ENCODE results near the gene ARHGEF10L.

ARHGEF10L gene

DNA sequence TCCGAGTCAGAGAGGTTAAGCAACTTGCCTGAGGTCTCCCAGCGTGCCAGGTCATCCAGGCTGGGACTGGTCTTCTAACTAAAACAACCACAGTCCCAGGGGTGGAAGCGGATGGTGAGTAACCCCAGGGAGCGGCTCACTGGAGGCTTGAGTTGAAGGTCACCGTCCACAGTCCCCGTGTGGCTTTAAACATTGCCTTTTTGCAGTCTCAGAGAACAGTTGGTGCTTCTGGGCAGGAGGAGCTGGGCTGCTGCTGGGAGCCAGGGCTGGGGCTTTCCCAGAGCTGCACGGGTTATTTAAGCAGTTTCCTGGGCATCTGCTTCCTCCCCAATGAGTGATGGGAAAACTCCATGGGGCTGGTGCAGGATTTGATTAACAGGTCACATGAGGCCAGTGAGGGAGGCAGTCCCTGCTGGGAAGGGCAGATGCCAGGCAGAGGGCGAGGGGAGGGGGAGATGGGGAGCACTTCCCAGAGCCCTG is 12.3 kb downstream of the ARHGEF10L start:
- DNase-seq: no peak

DNA sequence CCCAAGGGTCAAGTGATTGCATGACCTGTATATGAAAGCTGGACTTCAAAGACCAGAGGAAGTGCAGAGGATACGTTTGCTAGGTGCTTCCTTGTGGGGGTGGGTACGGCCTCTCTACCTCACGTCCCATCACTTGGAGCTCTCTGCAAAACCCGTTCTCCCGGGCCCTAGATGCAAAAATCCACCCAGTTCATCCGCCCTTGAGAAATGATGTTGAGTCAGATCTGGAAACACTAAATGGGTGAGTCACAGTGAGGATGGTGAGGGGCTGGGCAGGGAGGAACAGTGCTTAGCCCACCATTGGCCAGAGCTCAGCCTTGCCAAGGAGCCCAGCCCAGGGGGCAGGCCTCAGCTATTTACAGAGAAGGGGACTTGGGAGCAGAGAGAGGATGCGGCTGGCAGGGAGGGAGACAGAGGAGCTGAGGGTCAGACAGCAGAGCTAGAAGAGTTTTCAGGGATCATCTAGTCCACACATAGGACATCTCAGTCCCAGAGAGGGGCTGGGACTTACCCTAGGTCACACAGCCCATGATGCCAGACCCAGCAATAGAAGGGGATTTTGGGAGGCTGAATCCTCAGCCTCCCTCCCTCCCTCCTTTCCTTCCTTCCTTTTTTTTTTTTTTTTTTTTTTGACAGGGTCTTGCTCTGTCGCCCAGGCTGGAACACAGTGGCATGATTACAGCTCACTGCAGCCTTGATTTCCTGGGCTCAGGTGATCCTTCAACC is 14.6 kb downstream of the ARHGEF10L start:
- DNase-seq: no peak

DNA sequence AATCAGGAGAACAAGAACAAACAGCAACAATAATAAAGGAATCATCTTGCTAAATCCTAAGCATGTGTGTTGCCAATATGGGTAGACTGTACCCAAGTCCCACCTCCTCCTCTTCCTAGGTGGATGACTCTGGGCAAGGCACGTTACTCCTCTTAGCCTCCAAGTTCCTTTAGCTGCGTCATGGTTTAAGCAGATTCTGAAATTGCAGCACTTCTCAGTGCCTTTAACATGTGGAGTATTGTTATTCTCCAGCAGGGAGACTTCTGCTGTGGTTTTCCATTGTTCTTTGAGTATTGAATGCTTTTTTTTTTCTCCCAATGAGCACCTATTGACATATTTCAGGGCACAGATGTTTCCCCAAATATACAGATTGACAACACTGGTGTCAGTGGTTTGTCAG is 15.5 kb downstream of the ARHGEF10L start:
- DNase-seq: no peak

DNA sequence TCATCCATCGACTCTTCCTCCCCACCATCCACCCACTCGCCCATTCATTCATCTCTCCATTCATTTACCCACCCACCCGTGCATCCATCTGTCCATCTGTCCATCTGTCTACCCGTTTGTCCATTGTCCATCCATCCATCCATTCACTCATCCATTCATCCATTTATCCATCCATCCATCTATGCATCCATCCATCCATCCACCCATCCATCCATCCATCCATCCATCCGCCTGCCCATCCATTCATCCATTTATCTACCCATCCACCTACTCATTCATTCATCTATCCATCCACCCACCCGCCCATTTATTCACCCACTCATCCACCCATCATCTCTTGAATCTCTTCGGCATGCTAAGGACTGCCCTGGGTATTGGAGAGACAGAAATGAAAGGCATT is 18.5 kb downstream of the ARHGEF10L start:
- DNase-seq: no peak

DNA sequence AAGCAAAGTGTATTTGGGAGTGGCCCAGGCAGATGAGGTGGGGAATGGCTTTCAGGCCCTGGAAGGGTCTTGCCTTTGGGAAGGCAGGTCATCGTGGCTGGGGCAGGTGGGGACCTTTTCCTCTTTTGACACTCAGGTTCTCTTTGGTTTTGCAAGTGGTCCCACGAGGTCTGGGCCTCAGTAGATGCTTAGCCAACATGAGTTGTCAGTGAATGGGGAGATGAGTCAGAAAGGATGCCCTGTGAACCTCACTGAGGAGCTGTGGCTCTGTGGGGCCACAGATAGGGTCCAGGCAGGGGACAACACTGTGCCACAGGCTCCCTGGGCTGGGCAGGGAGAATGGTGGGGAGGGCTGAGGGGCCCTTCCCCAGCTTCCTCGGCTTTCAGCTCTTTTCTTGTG is 19.0 kb downstream of the ARHGEF10L start:
- DNase-seq: no peak

DNA sequence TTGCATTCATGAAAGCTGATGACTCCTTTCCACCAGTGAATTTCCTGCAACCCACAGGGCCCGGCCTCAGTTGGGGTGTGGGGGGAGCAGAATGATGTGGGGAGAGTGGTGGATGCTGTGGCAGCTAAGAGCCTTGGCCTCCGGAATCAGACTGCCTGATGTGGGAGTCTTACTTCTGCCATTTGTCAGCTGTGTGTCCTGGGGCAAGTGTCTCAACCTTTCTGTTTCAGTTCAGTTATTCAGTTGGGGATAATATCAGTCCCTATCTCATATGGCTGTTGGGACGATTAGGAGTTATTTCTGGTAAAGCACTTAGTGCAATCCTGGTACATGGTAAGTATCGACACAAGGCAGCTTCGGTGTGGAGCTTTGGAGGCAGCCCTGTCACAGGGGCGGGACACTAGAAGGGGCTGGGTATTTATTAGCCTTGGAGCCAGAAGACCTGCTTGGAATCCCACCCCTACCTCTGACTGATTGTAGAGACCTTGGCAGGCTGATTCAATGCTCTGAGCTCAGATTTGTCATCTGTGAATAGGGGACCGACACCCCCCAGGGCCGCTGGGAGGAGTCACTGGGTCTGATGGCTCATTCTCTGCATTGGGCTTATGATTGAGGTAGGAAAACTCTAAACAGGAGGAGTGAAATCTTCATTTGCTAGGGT is 19.6 kb downstream of the ARHGEF10L start:
- no peak for DNase-seq

DNA sequence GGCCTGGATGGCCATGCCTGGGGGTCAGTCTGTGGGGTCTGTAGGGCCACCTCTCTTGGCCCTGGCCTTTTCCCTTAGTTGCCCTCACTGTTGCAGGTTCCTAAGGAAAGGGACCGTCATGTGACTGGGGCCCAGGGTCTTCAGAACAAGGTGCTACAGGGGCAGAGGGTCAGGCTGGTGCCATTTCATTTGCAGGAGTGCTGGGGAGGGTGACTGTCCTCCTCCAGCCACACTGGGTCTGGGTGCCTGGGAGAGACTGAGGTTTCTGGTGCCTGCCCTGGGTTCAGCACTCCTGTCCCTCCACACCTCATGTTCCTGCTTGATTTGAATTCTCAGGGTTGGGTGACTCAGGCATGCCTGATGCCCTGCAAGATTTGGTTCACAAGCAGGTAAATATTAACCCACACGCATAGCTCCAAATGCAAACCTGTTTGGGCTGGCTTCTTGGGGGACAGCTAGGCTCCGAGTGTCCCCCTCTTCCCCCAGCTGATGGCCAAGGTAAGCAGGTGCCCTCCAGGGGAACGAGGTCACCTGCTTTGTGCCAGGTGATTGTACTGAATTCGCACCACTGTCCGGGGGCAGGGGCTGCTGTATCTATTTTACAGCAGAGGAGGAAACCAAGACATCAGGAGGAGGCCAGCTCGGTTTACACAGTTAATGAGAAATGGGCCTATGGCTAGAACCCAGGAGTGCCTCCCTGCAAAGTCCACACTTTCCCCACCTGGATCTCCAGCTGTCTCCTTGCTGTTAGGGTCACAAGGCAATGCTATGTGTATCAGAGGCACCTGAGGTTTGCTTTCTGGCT is 20.3 kb downstream of the ARHGEF10L start:
- no peak for DNase-seq

DNA sequence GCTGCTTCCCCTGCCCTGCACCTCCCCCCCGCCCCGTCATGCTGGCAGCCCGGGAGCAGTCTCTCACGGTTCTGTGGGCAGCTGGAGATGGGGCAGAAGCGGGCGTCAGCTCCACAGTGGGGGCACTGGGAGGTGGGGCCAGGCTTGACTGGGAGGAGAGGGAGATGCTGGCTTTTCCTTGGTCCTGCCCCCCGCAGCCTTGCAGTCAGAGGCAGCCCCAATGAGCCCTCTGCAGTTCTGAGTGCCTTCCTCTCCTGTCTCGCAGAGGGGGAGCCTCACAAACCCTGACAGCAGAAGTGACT is 21.7 kb downstream of the ARHGEF10L start:
- DNase-seq: no peak

DNA sequence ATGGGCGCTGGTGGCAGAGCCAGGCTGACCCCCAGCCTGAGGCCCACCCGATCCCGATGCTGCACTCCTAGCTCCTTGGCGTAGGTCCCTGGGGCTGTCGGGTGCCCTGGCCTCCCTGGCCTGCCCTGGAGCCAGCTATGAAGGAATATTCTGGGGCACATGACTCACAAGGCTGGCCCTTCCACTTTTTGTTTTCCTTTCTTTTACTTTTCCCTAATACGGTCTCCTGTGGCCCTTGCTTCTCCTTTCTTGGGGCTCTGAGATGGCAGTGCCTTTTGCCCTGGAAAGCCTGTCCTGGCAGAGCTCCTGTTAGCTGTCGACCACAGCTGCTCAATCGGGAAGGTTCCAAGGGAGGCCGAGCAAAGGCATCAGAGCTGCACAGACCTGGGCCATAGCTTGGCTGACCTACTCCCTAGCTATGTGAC is 22.1 kb downstream of the ARHGEF10L start:
- no peak for DNase-seq

DNA sequence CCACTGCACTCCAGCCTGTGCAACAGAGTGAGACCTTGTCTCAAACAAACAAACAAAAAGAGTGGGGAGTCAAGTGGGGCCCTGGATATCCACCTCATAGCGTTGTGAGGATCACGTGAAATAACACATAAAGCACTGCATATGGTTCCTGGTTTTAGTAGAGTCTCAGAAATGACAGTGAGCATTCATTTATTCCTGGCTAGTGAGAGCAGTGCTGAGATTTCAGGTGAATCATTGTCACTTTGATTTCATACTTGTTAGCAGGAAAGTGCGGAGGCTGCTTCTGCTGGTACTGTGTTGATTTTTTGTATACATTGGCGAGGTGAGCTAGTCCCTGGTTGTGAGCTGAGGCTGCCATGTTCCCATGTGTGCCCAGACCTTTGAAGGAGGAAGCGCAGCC is 22.9 kb downstream of the ARHGEF10L start:
- no peak for DNase-seq

DNA sequence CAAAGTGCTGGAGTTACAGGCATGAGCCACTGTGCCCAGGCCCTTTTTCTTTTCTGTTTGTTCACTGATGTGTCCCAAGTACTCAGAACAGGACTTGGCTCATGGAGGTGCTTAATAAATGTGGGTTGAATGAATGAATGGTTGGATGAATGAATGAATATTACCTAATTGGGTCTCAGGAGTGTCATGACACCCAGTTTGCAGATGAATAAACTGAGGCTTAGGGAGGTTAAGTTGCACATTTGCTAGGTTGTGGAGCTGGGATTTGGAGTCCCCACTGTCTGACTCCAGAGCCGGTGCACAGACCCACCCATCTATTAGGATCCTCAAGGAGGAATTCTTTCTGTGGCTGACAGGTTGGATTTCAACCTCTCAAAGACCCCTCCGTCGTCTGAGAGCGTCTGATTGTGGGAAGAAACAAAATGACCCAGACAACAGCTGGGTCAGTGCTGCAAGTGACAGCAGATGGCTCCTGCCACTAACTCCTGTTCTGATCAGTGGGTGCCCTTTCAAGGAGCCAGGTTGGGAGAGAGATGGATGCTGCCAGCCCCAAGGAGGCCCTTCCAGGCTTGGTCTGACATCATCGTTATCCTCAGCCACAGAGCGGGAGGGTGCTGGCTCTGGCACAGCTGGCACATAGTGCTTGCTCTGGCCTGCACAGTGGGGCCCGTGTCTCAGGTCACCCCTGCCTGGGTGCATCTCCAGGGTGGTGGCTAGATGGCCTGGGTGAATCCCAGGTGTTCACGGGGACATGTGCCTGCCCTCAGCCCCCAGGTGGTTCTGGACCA is 24.2 kb downstream of the ARHGEF10L start:
- no peak for DNase-seq

DNA sequence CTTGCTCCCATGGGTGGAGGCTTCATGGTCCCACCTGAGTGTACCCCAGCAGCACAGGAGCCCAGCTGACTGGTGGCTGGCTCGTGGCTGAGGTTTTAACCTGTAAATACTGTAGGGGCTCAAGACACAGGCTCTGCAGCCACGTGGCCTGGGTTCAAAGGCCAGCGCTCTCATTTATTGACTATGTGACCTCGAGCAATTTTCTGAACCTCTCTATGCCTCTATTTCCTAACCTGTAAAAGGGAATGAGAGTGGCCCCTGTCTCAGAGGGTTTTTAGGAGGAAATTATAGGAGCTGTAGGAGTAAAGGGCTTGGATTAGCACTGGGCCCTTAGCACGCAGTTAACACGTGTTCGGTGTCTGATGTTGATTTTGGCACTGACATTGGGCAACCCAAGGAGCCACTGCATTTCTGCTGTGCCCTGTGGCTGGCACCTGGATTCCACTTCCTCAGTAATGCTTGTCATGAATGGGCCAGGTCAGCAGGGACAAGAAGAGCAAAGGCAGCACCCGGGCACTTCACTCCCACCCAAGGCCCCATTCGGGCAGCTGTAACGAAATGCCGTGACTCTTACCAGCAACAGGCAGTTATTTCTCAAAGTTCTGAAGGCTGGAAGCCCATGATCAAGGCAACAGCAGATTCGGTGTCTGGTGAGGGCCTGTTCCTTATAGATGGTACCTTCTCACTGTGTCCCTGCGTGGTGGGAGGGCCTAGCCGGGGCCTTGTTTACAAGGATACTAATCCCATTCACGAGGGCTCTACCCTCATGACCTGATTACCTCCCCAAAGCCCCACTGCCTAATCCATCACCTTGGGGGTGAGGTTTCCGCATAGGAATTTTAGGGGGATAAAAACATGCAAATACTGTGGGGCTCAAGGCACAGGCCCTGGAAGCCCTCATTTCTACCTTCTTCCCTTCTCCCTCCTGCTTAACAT is 25.2 kb downstream of the ARHGEF10L start:
- no peak for DNase-seq

DNA sequence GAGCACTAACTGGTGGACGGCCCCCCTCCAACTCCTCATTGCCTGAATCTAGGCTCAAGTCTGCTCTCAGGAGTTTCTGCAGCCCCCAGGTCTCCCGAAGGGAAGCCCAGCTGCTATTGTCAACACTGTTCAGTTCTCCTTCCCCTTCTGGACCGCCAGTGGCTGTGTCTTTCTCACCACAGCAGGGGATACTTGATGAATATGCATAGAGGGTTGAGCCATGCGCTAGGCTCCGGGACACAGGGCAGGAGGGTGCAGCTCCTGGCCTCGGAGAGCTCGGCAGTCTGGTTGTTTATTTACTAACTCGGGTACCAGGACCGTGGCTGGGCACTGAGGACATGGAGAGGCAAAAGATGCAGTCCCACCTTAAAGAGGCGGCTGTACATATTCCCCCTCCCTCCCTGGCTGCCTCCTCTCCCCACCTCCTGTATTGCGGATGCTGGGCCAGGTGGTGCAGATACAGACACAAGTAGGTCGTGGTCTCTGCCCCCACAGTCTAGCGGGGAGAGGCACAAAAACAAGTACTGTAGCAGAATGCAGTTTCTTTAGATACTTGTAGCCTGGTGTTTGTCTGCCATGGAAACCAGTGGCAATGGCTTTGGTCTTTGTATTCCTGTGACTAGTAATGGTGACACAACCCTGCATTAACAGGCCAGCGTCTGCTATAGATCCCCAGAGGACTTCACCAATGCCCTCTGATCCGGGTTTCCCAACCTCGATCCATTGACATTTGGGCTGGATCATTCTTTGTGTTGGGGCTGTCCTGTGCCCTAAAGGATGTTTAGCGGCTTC is 26.2 kb downstream of the ARHGEF10L start:
- no peak for DNase-seq

DNA sequence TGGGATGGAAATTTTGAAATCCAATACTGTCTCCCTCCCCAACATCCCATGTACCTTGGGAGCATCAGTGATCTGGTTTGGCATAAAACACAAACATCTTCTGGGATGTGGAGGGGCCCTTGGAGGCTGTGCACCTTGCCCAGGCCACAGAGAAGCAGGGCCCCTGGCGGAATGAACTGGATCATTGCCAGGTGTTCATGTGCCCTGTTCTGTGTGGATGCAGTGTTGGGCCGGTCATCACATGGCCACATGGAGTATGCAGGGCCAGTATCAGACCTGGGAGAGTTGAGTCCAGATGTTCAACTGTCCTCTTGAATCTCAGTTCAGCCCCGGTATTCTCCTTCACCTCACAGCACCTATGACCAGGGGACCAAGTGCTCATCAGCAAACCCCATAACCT is 26.9 kb downstream of the ARHGEF10L start:
- DNase-seq: no peak

DNA sequence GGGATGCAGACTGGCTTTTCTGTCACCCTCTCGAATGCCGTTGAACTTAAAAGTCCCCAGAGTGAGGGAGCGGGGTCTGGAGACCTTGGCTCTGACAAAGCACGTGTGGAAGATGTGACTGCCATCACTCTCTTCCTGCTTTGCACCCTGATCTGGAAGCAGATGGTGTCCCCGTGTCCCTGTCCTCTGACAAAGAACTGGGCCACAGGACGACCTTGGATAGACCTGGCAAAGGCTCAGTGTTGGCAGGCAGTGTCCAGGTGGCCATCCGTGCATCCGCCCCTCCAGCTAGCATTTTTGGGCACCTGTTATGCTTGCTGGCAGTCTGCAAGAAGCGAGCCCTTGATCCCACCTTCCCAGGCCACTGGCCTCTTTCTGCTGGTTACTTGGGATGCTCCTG is 27.4 kb downstream of the ARHGEF10L start:
- no peak for DNase-seq

DNA sequence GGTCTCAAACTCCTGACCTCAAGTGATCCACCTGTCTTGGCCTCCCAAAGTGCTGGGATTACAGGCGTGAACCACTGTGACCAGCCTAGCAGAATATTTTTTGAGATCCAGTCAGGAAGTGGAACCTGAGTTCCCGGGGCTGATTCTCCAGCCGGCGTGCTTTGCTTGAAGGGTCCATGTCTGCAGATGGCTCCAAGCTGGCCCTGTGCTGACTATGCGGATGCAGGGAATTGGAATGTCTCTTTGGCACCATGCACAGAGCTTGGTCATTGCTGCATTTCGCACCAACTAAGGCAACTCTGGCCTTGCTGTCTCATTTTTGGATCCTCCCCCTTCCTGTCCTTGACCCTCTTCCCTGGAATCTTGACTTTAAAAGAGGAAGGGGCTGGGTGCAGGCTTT is 28.1 kb downstream of the ARHGEF10L start:
- DNase-seq: no peak

DNA sequence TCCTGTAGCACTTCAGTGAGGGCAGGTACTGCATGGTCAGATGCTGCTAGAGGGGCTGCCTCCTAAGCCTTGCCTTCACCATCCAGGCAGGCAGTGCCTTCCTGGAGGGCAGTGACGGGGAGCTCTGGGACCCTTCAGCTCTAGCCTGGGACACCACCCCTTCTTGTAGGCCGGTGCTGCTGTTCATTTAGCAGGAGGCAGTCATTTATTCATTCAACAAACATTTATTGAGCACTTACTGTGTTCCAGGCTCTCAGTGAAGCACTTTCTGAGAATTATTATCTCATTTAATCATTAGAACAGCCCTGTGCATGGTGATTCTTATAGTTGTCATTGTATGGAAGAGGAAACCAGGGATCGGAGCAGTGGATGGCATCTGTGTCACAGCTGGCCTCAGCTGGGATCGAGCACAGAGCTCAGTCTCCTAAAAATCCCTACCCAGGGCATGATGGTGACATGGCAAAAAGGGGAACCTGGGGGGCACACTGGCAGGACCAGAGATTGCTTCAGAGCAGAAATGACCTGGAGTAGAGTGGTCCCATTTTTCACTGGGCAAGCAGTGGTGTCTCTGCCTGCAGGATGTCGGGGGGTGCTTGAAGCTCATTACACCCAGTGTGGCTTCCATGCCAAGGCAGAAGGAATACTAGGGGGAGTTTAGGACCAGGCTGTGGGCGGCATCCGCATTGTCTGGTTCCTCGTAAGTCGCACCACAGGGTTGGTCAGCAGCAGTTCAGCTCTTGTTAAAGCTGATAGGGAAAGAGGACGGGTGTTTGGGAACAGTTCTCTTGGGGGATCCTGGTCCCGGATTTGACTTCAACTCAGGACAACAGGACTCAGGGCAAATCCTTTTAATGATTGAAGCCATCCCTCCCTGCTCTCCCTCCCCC is 28.8 kb downstream of the ARHGEF10L start:
- no peak for DNase-seq

DNA sequence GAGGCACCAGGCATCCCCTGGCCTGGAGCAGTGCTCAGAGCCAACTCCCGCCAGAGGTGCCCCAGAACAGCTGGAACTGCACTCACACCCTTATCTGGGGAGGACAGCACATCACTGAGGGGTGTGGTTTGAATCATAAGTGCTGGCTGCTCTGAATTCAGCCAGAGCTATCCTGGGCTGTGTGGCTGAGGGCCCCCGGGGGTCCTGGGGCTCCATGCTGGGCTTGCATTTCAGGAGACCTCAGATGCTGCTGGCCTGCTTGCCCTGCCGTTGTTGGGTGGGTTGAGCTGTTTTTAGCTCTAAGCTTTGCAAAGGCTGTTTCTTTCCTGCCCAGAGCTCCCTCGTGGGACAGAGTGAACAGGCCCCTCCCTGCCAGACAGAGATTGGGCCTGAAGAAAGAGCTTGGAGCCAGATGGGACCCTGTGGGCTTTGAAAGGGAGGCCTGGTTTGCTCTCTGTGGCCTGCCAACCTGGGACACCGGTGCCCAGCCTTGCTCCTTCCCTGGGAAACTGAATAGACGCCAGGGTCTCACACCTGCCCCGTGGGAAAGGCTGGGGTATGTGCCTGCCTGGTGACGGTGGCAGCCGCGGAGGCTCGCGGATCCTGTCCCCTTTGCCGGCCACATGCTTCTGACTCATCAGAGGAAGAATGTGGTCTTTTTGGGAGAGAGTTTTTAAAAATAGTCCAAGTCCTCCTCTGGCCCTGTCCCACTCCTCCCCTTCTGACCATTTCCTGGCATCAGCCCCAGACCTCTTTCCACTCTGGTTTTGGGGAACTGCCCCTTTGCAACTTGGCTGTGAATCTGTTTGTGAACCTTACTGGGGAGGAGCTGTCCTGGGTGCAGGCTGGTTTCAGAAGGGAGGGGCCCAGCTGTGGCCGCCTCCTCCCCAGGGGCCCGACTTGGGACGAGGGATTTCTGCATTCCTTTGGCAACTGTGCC is 30.0 kb downstream of the ARHGEF10L start:
- DNase-seq: no peak

DNA sequence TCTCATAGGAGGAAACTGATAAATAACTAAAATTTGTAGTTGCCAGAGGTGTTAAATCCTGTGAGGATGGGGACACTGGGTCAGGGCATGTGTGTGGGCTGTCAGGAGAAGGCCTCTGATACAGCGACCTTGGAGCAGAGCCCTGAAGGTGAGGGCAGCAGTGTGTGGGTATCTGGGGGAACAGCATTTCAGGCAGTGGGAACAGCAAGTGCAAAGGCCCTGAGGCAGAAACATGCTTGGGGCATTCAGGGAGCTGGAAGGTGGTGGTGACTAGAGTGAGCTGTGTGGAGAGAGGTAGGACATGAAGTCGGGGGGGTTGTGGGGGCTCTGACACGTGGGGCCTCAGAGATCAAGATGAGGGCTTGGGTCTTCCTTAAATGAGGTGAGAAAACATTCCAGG is 30.7 kb downstream of the ARHGEF10L start:
- no peak for DNase-seq

Data from stimulated activated CD4-positive, alpha-beta T cell treated with anti-CD3 and anti-CD28 coated beads, Interleukin-12 subunit alpha, Interleukin-12 subunit beta, amount 100 ng/mL, for 4 hours (primary cell).